ENCODE data around the gene MRLN. TPM values are rescaled to one million over a fixed set of nuclear protein-coding genes. Genes with fewer than 3 reads are reported as not detected.

The MRLN gene
- polyA plus RNA-seq, 1 donor (not counting 4 experiments of a cell fraction or from before 2014, with no cell fraction given): not detected

DNA sequence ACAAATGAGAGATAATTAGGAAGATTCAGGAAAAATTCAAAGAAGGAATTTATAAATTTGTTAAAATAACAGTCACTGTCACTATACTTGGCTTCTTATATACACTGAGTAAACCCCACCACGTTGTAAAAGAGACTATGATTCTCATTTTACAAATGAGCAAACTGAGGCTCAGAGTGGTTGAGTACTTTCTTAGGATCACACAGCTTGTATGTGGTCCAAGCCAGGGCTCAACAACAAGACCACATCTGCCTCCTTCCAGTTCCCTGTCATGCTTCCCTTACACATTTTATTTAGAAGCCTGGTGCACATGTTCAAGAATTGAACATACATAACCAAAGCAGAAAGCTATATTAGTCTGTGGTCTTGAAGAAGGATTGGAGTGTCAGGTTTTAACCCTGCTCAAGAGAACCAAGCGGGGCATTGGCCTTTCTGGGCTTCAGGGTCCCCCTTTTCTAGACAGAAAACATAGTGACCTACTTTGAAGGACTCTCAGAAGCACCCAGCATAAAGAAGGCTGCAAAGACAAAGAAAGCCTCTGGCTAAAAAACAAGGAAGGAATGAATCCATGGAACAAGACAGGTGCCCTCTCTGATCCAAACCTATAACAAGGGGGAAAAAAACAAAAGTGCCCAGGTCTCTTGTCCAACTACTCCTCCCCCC, 846 bp downstream of the MRLN start:
- DNase-seq (ENCODE audit: low read depth, low spot score) (no peak), FAIRE-seq (no peak)
- no peaks in the 10 kb centered on the region for H3K9me1 ChIP-seq (ENCODE audit: control insufficient read depth, extremely low read depth, insufficient read depth, low read length)
- H3K9ac ChIP-seq (ENCODE audit: control insufficient read depth, extremely low read depth, insufficient read depth, low read length): no peak overlapping the region
- H2AFZ ChIP-seq (ENCODE audit: control insufficient read depth, low read length): no peak overlapping the region
- no peaks in the 10 kb centered on the region for H3K36me3 ChIP-seq (ENCODE audit: control insufficient read depth in 2 of 2, extremely low read depth in 1 of 2, insufficient read depth in 2 of 2, low read length in 2 of 2)
- H3K4me3 ChIP-seq (ENCODE audit: control insufficient read depth in 2 of 3, extremely low read depth in 1 of 3, insufficient read depth in 2 of 3, low read depth in 1 of 3, low read length in 3 of 3): no peak overlapping the region
- dilution Hi-C loops (cut with MboI; ENCODE audit: extremely low pct_ligation_motif_present, low sequenced_read_pairs): no loop called here
- TF ChIP-seq, protein P1, sequence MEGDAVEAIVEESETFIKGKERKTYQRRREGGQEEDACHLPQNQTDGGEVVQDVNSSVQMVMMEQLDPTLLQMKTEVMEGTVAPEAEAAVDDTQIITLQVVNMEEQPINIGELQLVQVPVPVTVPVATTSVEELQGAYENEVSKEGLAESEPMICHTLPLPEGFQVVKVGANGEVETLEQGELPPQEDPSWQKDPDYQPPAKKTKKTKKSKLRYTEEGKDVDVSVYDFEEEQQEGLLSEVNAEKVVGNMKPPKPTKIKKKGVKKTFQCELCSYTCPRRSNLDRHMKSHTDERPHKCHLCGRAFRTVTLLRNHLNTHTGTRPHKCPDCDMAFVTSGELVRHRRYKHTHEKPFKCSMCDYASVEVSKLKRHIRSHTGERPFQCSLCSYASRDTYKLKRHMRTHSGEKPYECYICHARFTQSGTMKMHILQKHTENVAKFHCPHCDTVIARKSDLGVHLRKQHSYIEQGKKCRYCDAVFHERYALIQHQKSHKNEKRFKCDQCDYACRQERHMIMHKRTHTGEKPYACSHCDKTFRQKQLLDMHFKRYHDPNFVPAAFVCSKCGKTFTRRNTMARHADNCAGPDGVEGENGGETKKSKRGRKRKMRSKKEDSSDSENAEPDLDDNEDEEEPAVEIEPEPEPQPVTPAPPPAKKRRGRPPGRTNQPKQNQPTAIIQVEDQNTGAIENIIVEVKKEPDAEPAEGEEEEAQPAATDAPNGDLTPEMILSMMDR (optimal IDR thresholded peaks at IDR 0.05 in 1 of 3, IDR thresholded peaks at IDR 0.05 in 1 of 3, conservative IDR thresholded peaks at IDR 0.05 in 1 of 3; ENCODE audit: extremely low read depth in 1 of 3, insufficient read depth in 2 of 3, low read length in 3 of 3): no peak
- TF ChIP-seq EZH2 (IDR thresholded peaks at IDR 0.05; ENCODE audit: low read length): no peak
- no peak overlapping the region for H3K27ac ChIP-seq (ENCODE audit: control insufficient read depth, insufficient read depth, low read length)
- H3K4me2 ChIP-seq (ENCODE audit: control insufficient read depth, extremely low read depth, insufficient read depth, low read depth, low read length): no peak overlapping the region
- H3K9me3 ChIP-seq (ENCODE audit: control insufficient read depth, low read depth, low read length): no peaks in the 10 kb centered on the region
- no peaks in the 10 kb centered on the region for H3K4me1 ChIP-seq (ENCODE audit: control insufficient read depth, extremely low read depth, insufficient read depth, low read length)
- H3K27me3 ChIP-seq (ENCODE audit: control insufficient read depth, extremely low read depth, insufficient read depth, low read length): peaks cover 3% of the 10 kb centered on the region
- H3K79me2 ChIP-seq (ENCODE audit: control insufficient read depth, insufficient read depth, low read length): no peaks in the 10 kb centered on the region
- H4K20me1 ChIP-seq (ENCODE audit: control insufficient read depth, extremely low read depth, insufficient read depth, low read length): no peaks in the 10 kb centered on the region

DNA sequence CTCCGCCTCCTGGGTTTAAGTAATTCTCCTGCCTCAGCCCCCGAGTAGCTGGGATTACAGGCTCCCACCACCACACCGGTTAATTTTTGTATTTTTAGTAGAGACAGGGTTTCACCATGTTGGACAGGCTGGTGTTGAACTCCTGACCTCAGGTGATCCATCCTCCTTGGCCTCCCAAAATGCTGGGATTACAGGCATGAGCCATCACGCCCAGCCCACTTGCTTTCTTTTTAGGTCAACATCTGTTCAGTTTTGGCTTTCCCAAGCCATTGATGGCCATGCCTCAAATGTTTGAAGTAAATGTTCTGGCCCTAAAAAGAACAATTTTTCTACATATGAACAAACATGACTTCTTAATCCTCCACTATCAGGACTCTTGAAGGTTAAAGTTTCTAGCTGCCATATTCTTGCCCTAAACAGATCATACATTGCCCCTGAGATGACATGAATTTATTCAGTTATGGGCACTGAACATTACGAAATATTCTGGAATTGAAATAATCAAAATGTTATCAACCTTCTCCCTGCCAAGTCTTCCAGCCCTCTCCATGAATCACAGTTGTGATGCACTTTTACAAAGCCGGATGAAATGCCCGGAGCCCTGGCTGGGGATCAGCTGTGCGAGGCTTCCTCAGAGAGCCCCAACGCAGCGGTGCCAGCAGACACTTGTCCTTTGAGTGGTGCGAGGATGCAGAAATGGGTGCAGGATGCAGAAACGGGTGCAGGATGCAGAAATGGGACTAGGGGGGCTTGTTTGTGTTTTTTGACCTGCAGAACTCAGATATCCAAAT, 2.9 kb downstream of the MRLN start:
- H4K20me1 ChIP-seq (ENCODE audit: control insufficient read depth, extremely low read depth, insufficient read depth, low read length): no peaks in the 10 kb centered on the region
- H3K4me1 ChIP-seq (ENCODE audit: control insufficient read depth, extremely low read depth, insufficient read depth, low read length): no peaks in the 10 kb centered on the region
- H3K27me3 ChIP-seq (ENCODE audit: control insufficient read depth, extremely low read depth, insufficient read depth, low read length): peaks cover 3% of the 10 kb centered on the region
- H3K9ac ChIP-seq (ENCODE audit: control insufficient read depth, extremely low read depth, insufficient read depth, low read length): no peak overlapping the region
- no peaks in the 10 kb centered on the region for H3K9me3 ChIP-seq (ENCODE audit: control insufficient read depth, low read depth, low read length)
- FAIRE-seq (no peak), DNase-seq (ENCODE audit: low read depth, low spot score) (no peak)
- no peak overlapping the region for H3K4me3 ChIP-seq (ENCODE audit: control insufficient read depth in 2 of 3, extremely low read depth in 1 of 3, insufficient read depth in 2 of 3, low read depth in 1 of 3, low read length in 3 of 3)
- no peak overlapping the region for H3K4me2 ChIP-seq (ENCODE audit: control insufficient read depth, extremely low read depth, insufficient read depth, low read depth, low read length)
- dilution Hi-C loops (cut with MboI; ENCODE audit: extremely low pct_ligation_motif_present, low sequenced_read_pairs): no loop called here
- no peak overlapping the region for H2AFZ ChIP-seq (ENCODE audit: control insufficient read depth, low read length)
- H3K9me1 ChIP-seq (ENCODE audit: control insufficient read depth, extremely low read depth, insufficient read depth, low read length): no peaks in the 10 kb centered on the region
- no peaks in the 10 kb centered on the region for H3K79me2 ChIP-seq (ENCODE audit: control insufficient read depth, insufficient read depth, low read length)
- H3K27ac ChIP-seq (ENCODE audit: control insufficient read depth, insufficient read depth, low read length): no peak overlapping the region
- no peaks in the 10 kb centered on the region for H3K36me3 ChIP-seq (ENCODE audit: control insufficient read depth in 2 of 2, extremely low read depth in 1 of 2, insufficient read depth in 2 of 2, low read length in 2 of 2)
- TF ChIP-seq, protein P1 (optimal IDR thresholded peaks at IDR 0.05 in 1 of 3, IDR thresholded peaks at IDR 0.05 in 1 of 3, conservative IDR thresholded peaks at IDR 0.05 in 1 of 3; ENCODE audit: extremely low read depth in 1 of 3, insufficient read depth in 2 of 3, low read length in 3 of 3): no peak
- no peak for TF ChIP-seq EZH2 (IDR thresholded peaks at IDR 0.05; ENCODE audit: low read length)
